Activated naive CD4-positive, alpha-beta T cell treated with anti-CD3 and anti-CD28 coated beads, Interleukin-2, amount 10 ng/mL, durations not matched to agents 7 days and 5 days (primary cell): Measurements from ENCODE around the gene PDZD11.
"Not testable (repeated sequence)": the region's sequence is repeated elsewhere in the genome, so short reads cannot be mapped to it uniquely, and the experiment has no call there.

Experiments
- CTCF ChIA-PET: fragments of 350-600 bp; sonication (Branson Sonifier 250); formaldehyde crosslinking; loops from one replicate; lab custom pipeline; 2021; ENCODE audit warnings: antibody characterized with exemption; lab: Charles Lee
- DNase-seq: peaks from one replicate; pipeline ENCODE4 v3.0.0-alpha.2; 2020
- H3K27ac Mint-ChIP-seq: one replicate; pipeline ENCODE4 v1.8.0; 2021; ENCODE audit warnings: mild to moderate bottlenecking, moderate library complexity, mixed read lengths
- H3K27me3 Mint-ChIP-seq: one replicate; pipeline ENCODE4 v1.8.0; 2021; ENCODE audit warnings: mild to moderate bottlenecking, mixed read lengths
- H3K36me3 Mint-ChIP-seq: one replicate; pipeline ENCODE4 v1.8.0; 2021; ENCODE audit warnings: mixed read lengths
- H3K4me1 Mint-ChIP-seq: one replicate; pipeline ENCODE4 v1.8.0; 2021; ENCODE audit warnings: mixed read lengths
- H3K4me3 Mint-ChIP-seq: one replicate; pipeline ENCODE4 v1.8.0; 2021; ENCODE audit warnings: mild to moderate bottlenecking, moderate library complexity, mixed read lengths
- H3K9me3 Mint-ChIP-seq: one replicate; pipeline ENCODE4 v1.8.0; 2021; ENCODE audit warnings: mixed read lengths

PDZD11 gene

GRCh38 chrX:70289793-70290770 lies at the start of gene PDZD11, which contains the start of gene KIF4A:
Gene PDZD11, minus strand, starts transcription at chrX:70289927. Its CDS starts 586 bp downstream, at chrX:70289341.
Gene KIF4A, plus strand, starts transcription at chrX:70290104. Its CDS starts 355 bp downstream, at chrX:70290459.
- Mint-ChIP-seq H3K27me3 (no peaks in the 10 kb centered on the region), H3K27ac (peak within 1 kb of the TSS; percentile 91), H3K4me3 (peak within 1 kb of the TSS; percentile 90), H3K36me3 (peaks cover 26% of the 10 kb centered on the region), H3K4me1 (peaks cover 35% of the 10 kb centered on the region), H3K9me3 (no peaks in the 10 kb centered on the region)
- peak; percentile 88 for DNase-seq
- CTCF ChIA-PET, result no interaction called here

DNA sequence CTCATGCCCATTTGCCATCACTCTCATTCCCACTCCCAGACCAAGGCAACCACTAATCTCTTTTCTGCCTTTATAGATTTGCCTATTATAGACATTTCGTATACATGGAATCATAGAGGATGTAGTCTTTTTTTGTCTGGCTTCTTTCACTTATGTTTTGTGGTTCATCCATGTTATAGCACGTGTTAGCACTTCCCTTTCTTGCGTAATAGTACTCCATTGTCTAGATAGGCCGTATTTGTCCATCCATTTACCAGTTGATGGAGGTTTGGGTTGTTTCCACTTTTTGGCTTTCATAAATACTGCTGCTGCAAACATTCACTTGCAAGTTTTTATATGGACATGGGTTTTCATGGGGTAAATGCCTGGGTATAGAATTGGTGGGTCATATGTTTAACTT lies 48.6 kb upstream of the PDZD11 start:
- Mint-ChIP-seq H3K36me3 (peaks cover 43% of the 10 kb centered on the region), H3K27ac (no peak overlapping the region), H3K4me3 (no peak overlapping the region), H3K9me3 (no peaks in the 10 kb centered on the region), H3K4me1 (peaks cover 22% of the 10 kb centered on the region), H3K27me3 (no peaks in the 10 kb centered on the region)
- CTCF ChIA-PET, result no interaction called here
- no peak for DNase-seq

DNA sequence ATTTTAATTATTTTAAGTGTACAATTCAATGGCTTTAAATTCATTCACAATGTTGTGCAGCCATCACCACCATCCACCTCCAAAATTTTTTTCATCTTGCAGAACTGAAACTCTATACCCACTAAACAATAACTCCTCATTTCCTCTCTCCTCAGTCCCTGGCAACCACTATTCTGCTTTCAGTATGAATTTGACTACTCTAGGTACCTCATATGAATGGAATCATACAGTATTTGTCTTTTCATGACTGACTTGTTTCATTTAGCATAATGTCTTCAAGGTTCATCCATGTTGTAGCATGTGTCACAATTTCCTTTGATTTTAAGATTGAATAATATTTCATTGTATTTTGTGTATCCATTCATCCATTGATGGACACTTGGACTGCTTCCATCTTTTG lies 47.0 kb upstream of the PDZD11 start:
- Mint-ChIP-seq H3K27me3 (no peaks in the 10 kb centered on the region), H3K4me3 (no peak overlapping the region), H3K9me3 (no peaks in the 10 kb centered on the region), H3K27ac (peak overlapping the region; percentile 50), H3K4me1 (peaks cover 22% of the 10 kb centered on the region), H3K36me3 (peaks cover 43% of the 10 kb centered on the region)
- DNase-seq, result no peak
- CTCF ChIA-PET, result no interaction called here

- CTCF ChIA-PET, result no interaction called here
- H3K27me3 Mint-ChIP-seq, result no peaks in the 10 kb centered on the region
- H3K4me1 Mint-ChIP-seq, result peaks cover 20% of the 10 kb centered on the region
- DNase-seq, result no peak
- H3K9me3 Mint-ChIP-seq, result no peaks in the 10 kb centered on the region
- H3K27ac Mint-ChIP-seq, result no peak overlapping the region
- peaks cover 43% of the 10 kb centered on the region for H3K36me3 Mint-ChIP-seq
- no peak overlapping the region for H3K4me3 Mint-ChIP-seq
These were observed 42.9 kb upstream of the PDZD11 start for GRCh38 chrX:70332600-70332999.

DNA sequence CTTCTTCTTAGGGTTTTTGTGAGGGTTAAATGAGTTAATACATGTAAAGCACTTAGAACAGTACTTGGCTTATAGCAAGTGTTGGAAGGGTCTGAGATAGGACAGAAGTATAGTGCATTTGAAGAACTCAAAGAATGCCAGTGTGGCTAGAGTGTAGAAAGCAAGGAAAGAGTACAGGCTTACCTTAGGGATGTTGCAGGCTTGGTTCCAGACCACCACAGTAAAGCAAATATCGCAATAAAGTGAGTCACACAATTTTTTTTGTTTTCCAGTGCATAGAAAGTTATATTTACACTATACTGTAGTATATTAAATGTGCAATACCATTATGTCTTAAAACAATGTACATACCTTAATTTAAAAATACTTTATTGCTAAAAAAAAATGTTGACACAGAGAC lies 41.4 kb upstream of the PDZD11 start:
- no peaks in the 10 kb centered on the region for H3K27me3 Mint-ChIP-seq
- no peak overlapping the region for H3K27ac Mint-ChIP-seq
- peaks cover 46% of the 10 kb centered on the region for H3K36me3 Mint-ChIP-seq
- no peaks in the 10 kb centered on the region for H3K9me3 Mint-ChIP-seq
- CTCF ChIA-PET, result no interaction called here
- H3K4me1 Mint-ChIP-seq, result peaks cover 10% of the 10 kb centered on the region
- no peak overlapping the region for H3K4me3 Mint-ChIP-seq
- no peak for DNase-seq

GRCh38 chrX:70324326-70324725 lies 34.6 kb upstream of the PDZD11 start:
- CTCF ChIA-PET, result no interaction called here
- Mint-ChIP-seq H3K36me3 (peaks cover 17% of the 10 kb centered on the region), H3K9me3 (no peaks in the 10 kb centered on the region)

DNA sequence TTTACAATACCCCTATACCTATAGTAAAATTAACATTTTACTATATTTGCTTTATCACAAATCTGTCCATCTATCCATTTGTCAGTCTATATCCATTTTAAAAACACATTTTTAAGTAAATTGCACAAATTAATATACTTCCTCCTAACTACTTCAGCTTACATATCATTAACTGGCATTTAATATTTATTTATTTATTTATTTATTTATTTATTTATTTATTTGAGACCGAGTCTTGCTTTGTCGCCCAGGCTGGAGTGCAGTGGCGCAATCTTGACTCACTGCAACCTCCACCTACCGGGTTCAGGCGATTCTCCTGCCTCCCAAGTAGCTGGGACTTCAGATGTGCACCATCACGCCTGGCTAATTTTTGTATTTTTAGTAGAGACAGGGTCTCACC lies 33.9 kb upstream of the PDZD11 start:
- DNase-seq, H3K27me3 Mint-ChIP-seq, H3K9me3 Mint-ChIP-seq, H3K4me1 Mint-ChIP-seq, H3K27ac Mint-ChIP-seq, H3K4me3 Mint-ChIP-seq, CTCF ChIA-PET: not testable (repeated sequence)
- H3K36me3 Mint-ChIP-seq, result peaks cover 17% of the 10 kb centered on the region

More at GRCh38 chrX:70324326-70324725, 34.6 kb upstream of the PDZD11 start:
- no peak overlapping the region for H3K27ac Mint-ChIP-seq
- H3K27me3 Mint-ChIP-seq, result no peaks in the 10 kb centered on the region
- no peaks in the 10 kb centered on the region for H3K4me1 Mint-ChIP-seq
- H3K4me3 Mint-ChIP-seq, result no peak overlapping the region
- DNase-seq, result no peak

DNA sequence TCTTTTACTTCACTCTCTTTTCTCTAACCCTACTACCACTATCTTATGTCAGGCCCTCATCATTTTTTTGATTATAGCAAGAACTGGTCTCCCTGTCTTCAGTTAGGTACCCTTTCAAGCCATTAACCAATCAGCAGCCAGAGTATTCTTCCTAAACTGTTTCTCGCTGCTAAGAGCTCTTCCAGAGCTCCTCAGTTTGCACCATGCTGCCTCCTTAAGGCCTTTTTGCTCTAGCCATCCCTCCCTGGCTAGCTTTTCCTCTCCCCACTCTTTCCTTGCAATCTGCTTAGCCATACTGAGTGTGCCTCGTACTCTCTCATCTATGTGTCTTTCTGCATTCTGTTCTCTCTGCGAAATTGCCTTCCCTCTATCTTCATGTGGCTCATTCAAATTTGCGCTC lies 33.1 kb upstream of the PDZD11 start:
- CTCF ChIA-PET, result no interaction called here
- no peak for DNase-seq
- peaks cover 16% of the 10 kb centered on the region for H3K36me3 Mint-ChIP-seq
- no peaks in the 10 kb centered on the region for H3K9me3 Mint-ChIP-seq
- no peaks in the 10 kb centered on the region for H3K27me3 Mint-ChIP-seq
- no peaks in the 10 kb centered on the region for H3K4me1 Mint-ChIP-seq
- H3K27ac Mint-ChIP-seq, result no peak overlapping the region
- no peak overlapping the region for H3K4me3 Mint-ChIP-seq

- no peaks in the 10 kb centered on the region for H3K27me3 Mint-ChIP-seq
- H3K4me3 Mint-ChIP-seq, result no peak overlapping the region
- no peaks in the 10 kb centered on the region for H3K9me3 Mint-ChIP-seq
- CTCF ChIA-PET, result no interaction called here
- no peak overlapping the region for H3K27ac Mint-ChIP-seq
- DNase-seq, result no peak
- H3K36me3 Mint-ChIP-seq, result peaks cover 26% of the 10 kb centered on the region
- H3K4me1 Mint-ChIP-seq, result no peaks in the 10 kb centered on the region
These were observed 23.8 kb upstream of the PDZD11 start for GRCh38 chrX:70313503-70313902.

DNA sequence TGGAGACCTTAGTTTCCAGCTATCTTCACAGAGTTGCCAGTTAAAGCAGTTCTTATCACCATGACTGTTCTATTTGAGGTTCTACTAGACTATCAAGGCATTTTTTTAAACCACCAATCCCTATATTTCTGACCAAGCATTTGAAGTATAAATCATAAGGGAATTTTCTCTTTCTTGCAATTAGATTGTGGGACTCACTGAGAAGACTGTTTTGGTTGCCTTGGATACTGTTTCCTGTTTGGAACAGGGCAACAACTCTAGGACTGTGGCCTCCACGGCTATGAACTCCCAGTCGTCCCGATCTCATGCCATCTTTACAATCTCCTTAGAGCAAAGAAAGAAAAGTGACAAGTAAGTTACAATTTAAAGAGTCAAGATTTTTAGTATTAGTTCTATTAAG lies 12.0 kb upstream of the PDZD11 start:
- H3K9me3 Mint-ChIP-seq, result no peaks in the 10 kb centered on the region
- CTCF ChIA-PET, result no interaction called here
- DNase-seq, result no peak
- peaks cover 3% of the 10 kb centered on the region for H3K4me1 Mint-ChIP-seq
- H3K36me3 Mint-ChIP-seq, result peaks cover 51% of the 10 kb centered on the region
- H3K27me3 Mint-ChIP-seq, result no peaks in the 10 kb centered on the region
- no peak overlapping the region for H3K27ac Mint-ChIP-seq
- H3K4me3 Mint-ChIP-seq, result no peak overlapping the region

GRCh38 chrX:70293621-70294020 lies 3.9 kb upstream of the PDZD11 start:
- peaks cover 21% of the 10 kb centered on the region for H3K36me3 Mint-ChIP-seq
- CTCF ChIA-PET, result no interaction called here
- H3K4me3 Mint-ChIP-seq, result no peak overlapping the region
- no peaks in the 10 kb centered on the region for H3K9me3 Mint-ChIP-seq
- H3K4me1 Mint-ChIP-seq, result peaks cover 33% of the 10 kb centered on the region
- no peaks in the 10 kb centered on the region for H3K27me3 Mint-ChIP-seq
- H3K27ac Mint-ChIP-seq, result no peak overlapping the region
- DNase-seq, result no peak

DNA sequence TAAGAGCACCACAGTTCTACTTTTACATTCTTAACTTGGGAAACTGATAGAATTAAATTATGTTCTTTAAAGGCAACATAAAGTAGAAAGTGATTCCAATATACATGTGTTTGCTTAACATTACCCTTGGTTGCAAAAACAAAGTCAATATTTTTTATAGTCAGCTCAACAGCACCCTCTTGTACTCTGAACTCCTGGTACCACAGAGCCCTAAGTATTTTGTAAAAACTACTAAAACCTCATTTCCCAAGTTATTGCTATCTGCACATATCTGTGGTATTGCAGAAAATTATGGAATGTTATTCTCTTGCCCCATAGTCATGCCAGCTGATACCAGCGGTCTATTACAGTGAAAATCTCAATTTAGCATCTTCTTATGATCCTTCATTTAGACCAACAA lies 3.1 kb upstream of the PDZD11 start:
- Mint-ChIP-seq H3K4me1 (peaks cover 35% of the 10 kb centered on the region), H3K4me3 (no peak overlapping the region), H3K27me3 (no peaks in the 10 kb centered on the region), H3K27ac (no peak overlapping the region), H3K9me3 (no peaks in the 10 kb centered on the region), H3K36me3 (peaks cover 22% of the 10 kb centered on the region)
- CTCF ChIA-PET, result no interaction called here
- no peak for DNase-seq

DNA sequence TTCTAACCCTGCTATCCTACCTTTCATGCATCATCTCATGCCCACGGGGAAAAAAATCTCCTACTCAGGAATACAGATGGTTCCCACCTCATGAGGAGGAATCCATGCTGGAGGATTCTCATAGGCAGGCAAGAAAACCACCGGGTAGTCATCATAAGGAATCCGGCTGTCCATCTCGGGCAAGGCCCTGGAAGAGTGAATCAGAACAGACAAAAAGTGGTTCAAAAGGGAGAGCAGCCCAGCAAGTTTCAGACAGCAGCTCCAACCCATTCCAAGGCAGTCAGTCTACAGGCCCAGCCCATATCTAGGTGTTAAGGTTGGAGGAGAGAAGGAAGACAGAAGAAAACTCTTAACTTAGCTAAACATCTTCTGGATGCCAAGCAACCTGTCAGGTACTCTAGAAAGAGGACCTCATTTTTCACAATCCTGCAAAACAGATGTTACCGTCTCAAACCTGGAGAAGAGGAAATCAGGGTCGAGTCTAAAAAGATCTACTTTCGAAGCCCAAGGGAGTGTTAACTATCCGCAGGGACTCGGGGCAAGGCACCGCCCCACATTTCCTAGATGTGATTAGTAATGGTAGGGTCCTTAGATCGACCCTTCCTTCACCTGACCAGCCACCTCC lies 447 bp downstream of the PDZD11 start:
- Mint-ChIP-seq H3K4me3 (peak overlapping the region; percentile 90), H3K27me3 (no peaks in the 10 kb centered on the region), H3K9me3 (no peaks in the 10 kb centered on the region), H3K27ac (peak overlapping the region; percentile 91), H3K36me3 (peaks cover 31% of the 10 kb centered on the region), H3K4me1 (peaks cover 35% of the 10 kb centered on the region)
- no peak for DNase-seq
- CTCF ChIA-PET, result no interaction called here

DNA sequence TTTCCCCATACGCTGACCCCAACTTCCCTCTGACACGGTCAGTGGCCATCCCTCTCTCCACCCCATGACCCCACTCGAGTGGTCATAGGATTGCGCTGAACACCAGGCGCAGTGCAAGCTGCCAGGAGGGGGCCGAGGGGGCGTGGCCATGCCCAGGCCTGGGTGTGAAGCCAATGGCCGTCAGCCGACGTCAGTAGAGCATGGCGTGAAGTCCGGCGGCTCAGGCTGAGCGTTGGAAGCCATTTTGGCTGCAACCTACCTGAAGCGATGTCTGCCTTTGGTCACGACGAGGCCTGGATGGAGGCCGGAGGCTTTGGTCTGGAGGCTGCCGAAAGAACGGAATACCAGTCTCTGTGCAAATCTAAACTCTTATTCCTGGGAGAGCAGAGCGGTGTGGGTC lies 7.8 kb downstream of the PDZD11 start, which contains the start of gene RAB41:
TSS of gene RAB41 (plus strand) at position 222 of the 400 bp plus-strand sequence. CDS start at position 268, 46 bp downstream.
- CTCF ChIA-PET, result no interaction called here
- Mint-ChIP-seq H3K9me3 (no peaks in the 10 kb centered on the region), H3K27me3 (no peaks in the 10 kb centered on the region), H3K27ac (no peak within 1 kb of the TSS), H3K4me3 (no peak within 1 kb of the TSS), H3K4me1 (no peaks in the 10 kb centered on the region), H3K36me3 (peaks cover 16% of the 10 kb centered on the region)
- no peak for DNase-seq
